ENCODE results near the gene PNPLA5.
"Not testable (repeated sequence)": the region's sequence is repeated elsewhere in the genome, so short reads cannot be mapped to it uniquely, and the experiment has no call there.

The PNPLA5 gene

DNA sequence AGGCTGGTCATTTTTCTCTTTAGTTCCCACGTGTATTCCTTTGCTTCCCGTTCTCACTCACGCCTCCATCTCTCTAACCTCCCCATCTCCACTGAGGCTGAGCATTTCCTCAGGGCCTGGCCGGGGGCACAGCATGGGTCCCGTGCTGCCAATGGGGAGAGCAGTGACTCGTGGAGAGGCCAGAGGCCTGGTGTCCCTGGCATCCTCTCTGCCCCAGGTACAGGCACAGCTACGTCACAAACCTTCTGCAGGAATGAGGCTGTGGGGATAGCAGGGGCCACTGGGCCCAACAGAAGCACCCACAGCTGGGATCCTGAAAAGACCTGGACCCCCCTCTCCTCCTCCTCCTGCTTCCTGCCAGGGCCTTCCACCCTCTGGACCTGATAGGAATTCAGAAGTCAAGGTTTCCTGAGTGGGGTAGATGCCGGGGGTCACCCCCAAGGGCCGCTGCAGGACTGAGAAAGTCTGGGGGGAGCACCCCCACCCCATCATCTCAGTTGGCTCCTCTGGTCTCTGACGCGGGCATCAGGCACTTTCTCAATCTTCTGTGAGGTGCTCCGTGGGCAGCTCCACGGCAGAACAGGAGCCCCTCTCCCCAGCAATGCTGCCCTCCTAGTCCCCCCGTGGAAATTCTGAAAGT is 11.8 kb downstream of the PNPLA5 start:
- no peak for DNase-seq

DNA sequence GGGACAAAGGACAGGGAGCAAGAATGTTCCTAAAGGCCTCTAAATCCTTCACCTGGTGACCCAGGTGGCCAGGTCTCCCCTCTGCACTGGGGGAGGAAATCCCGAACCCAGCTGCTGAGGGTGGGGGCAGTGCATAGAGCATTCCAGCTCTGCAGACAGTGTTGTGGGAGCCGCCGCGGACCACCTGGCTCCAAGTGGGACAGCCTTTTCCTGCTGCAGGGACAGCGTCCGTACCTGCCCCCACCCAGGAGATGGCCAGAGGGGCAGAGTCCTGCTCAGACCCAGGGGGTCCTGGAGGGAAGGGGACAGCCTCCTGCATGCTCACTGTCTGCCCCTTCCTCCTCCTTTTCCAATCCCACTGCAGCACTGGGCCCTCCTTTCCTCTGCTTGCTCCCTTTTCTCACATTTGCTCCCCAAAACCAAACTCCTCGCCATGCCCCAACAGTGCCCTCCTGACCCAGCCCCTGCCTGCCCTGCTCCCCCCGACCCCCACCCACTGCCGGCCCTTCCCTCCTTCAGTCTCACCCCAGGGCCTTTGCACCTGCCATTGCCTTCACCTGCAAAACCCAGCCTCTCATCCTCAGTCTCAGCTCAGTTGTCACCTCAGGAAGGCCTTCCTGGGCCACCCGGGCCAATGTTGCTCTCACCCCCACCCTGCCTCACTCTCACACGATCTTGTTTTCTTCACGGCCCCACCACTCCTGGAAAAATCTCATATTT is 12.8 kb downstream of the PNPLA5 start:
- DNase-seq = no peak

DNA sequence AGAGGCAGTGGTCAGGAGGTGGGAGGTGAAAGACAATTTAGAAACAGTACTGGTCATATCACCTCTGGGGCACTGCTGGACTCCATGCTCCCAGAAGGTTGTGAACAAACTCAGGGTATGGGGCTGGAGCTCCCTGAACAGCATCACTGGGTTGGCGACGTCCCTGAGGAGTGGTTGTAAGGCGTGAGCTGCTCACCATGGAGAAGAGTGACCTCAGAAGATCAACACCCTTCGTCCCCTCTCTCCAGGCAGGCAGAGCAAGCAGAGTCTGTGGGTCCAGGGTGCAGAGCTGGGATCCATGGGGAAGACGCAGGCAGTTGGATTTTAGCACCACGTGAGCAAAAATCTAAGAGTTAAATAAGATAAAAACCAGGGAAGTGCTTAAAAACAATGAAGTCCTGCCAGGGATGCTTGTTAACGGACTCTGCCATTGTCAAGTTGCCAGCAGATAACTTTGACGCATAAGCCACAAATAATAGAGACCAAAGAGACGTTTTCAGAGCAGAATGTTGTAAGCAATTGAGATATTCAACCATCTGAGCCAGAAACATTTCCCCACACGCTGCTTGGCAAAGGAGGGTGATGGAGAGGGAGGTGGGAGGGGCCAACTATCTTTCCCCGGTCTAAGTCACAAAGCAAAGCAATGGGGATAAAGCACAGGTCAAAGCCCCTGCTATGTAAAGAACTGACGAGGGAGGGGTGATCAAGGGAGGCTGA is 13.6 kb downstream of the PNPLA5 start:
- no peak for DNase-seq

DNA sequence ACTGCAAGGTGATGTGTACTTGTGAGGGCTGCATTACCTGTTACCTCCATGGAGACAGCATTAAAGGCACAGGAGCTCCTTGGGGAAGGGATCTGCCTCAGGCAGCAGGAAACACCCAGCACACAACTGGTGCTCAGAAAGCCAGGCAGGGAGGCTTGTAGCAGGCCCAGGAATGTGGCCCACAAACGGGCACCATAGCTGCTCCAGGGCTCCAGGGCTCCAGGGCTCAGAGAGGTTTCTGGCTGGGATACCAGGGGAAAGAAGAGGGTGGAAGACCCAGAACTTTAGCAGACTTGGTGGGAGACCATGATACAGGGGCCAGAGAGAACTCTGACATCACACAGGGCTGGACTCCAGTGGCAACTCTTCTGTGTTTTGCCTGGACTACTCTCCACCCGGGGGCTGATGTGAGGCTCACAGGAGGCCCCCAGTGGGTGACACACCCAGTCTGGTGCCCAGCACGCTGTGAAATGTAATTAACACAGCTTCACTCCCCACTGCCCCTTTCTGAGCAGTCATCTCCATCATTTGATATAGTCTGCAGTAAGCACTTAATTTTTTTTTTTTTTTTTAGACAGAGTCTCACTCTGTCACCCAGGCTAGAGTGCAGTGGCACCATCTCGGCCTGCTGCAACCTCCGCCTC is 14.8 kb downstream of the PNPLA5 start:
- DNase-seq = no peak

DNA sequence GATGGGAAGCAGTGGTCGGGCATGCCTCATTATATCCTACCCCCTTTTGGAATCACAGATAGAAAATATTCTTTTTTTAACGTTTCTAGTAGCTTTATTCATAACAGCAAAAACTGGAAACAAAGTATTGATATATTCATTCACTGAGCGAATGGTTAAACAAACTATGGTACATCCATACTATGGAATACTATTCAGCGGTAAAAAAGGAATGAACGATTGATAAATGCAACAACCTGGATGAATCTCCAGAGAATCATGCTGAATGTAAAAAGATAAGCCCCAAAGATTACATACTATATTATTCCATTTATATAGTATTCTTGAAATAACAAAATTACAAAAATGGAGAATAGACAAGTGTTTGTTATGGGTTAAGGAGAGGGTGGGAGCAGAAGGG is 22.0 kb downstream of the PNPLA5 start:
- no peak for DNase-seq

DNA sequence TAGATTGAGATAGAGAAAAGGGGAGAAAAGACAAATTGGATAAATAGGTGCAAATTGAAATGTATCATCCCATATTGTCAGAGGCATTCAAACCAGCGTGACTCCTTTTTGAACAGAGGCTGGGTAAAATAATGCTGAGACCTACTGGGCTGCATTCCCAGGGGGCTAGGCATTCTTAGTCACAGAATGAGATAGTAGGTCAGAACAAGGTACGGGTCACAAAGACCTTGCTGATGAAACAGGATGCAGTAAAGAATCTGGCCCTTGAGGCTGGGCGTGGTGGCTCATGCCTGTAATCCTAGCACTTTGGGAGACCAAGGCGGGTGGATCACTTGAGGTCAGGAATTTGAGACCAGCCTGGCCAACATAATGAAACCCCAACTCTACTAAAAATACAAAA is 22.8 kb downstream of the PNPLA5 start:
- DNase-seq = not testable (repeated sequence)

DNA sequence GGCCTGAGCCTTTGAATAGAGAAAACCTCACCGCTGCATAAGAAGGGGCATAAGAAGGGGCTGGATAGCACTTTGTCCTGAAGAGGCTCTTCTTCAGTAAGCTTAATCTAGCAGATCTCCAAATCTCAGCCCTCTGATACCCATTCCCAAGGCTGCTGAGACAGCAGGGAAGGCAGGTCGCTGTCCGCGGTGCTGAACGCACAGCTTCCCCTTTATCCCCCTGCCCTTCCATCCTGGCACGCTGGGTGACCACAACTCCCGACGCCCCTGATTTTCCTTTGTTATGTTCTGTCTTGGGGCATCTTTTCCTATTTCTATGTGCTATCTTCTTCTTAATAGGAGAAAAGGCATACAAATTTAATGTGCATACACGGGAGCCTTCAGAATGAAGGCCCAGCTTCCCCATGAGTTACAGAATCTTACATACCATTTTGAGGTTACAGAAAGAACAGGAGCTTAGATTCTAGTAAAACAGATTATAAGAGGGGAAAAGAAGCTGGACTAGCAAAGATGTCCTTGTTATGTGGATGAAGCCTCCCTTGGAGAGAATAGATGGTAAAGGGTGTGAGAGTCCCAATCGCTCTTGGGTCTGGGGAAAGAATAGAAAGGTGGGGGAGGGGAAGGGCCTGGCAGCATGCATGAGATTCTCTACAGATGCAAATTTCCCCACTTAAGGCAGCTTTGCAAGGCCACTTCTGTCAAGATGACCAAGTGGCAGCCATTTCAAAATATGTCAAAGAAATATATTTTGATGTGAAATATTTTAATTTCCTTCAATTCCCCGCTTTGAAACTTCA is 23.8 kb downstream of the PNPLA5 start:
- DNase-seq = no peak

DNA sequence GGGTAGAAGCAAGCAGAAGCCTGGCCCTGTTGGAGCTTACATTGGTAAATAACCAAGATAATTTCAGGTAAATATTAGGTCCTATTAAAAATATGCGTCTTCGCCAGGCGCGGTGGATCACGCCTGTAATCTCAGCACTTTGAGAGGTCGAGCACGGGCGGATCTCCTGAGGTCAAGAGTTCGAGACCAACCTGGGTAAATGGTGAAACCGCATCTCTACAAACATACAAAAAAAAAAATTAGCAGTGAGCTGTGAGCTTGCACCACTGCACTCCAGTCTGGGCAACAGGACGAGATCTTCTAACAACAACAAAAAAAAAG is 29.0 kb downstream of the PNPLA5 start:
- no peak for DNase-seq

DNA sequence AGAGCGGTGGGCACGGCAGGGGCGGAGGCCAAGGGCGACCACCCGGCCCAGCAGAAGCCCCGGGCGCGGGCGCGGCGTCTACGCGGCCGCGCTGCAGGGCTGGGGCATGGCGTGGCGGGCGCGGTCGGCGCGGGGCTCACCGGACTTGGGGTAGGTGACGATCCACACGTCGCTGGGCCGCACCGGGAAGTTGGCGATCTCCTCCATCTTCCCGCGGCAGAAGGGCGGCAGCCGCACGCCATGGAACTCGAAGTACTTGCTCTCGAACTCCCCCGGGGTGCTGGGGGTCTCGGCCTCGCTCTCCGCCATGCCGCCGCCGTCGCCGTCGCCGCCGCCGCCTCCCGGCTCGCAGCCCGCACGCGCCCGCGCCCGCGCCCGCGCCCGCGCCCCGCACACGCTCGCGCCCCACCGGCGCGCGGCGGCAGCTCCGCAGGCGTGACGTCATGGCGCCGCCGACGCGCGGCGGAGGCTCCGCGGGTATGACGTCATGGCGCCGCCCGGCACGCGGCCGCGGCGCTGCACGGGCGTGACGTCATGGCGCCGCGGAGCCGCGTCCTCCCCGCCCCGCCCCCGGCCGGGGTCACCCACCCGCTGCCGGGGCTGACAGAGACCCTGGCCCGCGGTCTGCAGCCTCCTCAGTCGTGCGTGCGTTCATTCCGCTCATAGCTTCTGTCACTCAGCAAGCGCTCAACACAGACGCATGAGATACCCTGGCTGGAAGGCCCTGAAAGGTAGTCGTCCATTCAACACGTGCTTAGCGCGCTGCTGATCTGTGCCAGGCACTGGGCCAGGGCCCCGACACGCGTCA is 29.5 kb downstream of the PNPLA5 start, which contains the start of gene SULT4A1:
Gene SULT4A1, minus strand, starts transcription at position 440 of the 808 bp plus-strand sequence. Its CDS starts 131 bp downstream, at position 309.
- no peak for DNase-seq

DNA sequence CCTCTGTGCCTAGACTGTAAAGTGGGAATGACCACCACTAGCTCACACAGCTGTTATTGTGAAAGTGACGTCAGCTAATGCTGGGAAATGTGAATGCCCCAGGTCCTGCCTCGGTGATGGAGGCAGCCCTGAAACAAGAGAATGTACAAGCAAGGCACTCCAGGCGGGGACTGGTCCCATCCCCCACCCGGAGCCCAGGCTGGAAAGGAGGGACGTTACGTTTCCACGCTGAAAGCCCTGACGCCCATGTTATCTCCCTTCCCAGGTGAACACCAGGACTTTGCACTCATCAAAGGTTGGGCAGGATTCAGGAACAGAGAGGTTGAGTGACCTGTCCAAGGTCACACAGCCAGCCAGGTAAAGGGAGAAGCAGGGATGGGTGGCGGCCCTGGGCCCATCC is 30.3 kb downstream of the PNPLA5 start:
- no peak for DNase-seq

DNA sequence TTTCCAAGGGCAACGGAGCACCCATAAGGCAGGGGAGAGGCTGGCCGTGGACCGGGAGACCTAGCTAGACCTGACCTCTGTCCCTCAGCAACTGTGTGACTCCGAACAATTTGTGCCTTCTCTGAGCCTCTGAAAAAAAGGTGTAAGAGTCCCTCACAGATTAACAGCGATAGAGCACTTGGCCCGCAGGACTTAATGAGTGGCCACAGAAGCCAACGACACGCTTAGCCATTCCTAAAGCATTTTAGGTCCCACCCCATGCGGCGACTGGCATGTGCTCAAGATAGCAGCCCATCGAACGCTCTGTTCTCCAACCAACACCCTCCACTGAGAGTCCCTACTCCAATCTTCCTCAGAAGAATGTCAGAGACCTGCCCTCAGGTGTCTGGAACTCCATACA is 31.0 kb downstream of the PNPLA5 start:
- DNase-seq = no peak

DNA sequence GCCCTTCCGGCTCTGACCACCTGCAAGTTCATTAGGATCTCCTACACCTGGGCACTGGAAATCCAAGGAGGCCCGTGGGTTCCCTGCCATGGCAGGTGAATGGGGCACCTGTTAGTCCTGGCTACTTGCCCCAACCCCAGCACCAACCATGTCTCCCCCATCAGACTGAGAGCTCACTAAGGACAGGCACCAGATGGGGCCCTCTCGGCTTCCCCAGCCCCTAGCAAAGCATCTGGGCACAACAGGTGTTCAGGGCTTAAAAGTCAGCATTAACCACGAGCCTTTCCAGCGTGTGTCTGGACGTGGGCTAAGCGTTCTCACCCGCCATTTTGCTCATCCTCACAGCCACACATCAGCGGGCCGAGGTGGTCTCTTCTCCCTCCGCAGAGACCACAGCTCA is 31.7 kb downstream of the PNPLA5 start:
- DNase-seq = no peak

DNA sequence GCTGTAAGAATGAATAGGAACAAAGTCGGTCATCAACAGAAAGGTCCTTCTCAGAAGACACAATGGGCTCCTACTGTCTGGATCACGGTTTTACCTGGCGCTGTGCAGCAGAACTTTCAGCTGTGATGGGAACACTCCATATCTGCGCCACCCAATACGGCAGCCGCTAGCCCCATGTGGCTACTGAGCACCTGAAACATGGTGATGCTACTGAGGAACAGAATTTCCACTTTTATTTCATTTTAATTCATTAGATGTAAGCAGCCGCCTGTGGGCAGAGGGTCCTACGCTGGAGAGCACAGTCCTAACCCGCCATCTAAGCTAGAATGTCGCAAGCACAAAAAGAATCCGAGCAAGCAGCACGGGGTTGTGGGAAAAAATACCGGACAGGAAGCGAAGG is 32.2 kb downstream of the PNPLA5 start:
- DNase-seq = no peak

DNA sequence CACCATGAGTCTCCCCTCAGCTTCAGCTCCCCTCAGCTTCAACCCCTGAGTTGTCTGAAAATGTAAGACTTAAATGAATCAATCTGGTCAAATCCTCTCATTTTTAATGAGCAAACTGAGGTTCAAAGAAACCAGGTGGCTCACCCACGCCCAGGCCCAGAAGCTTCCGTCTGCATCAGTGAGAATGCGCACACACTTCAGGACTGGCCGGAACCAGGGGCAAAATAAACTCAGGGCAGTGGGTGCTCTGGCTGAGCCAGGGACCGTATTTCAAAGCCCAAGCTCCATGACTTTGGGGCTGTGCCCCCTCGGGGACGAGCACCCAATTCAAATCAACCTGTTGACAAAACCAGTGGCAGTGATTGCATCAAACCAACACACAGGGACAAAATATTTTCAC is 32.6 kb downstream of the PNPLA5 start:
- no peak for DNase-seq

DNA sequence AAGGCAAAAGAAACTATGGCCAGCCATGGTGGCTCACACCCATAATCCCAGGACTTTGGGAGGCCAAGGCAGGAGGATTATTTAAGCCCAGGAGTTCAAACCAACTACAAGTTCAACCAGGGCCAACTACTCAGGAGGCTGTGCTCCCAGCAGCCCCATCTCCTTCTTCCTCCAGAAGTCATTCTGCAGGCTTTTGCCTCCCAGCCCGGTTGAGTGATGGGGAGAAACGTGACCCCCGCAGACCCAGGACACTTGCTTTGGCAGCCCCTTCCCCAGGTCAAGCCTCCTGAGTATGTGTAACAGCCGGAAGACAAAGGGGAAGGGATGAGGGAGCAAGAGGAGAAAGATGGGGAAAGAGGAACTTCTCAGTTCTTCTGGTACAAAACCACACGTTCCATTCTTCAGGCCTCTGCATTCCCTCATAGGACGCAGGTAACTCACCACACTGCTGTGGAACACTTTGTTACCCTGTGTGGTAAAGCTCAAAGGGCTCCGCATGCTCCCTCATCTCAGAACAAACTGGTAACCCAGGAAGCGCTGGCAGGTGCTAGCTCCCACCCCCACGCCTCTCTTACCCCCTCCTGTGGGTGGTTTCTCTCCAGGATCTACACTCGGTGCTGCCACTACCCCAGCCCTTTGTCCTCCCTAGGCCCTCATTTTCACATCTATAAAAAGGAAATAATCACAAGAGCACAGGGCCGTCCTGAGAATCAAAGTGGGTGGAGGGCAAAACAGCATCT is 33.5 kb downstream of the PNPLA5 start:
- no peak for DNase-seq

DNA sequence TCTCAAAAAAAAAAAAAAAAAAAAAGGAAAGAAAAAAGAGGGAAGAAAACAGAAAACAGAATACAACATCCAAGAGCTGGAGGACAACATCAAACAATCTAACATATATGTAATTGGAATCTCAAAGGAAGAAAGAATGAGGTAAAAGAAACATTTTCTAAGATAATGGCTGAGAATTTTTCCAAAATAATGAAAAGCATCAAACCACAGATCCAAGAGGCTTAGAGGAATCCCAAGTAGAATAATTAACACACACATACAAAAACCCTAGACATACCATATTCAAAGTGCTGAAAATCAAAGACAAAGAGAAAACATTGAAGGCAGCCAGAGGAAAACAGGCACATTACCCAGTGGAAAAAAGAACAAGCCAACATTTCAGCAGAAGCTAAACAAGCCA is 34.4 kb downstream of the PNPLA5 start:
- DNase-seq = no peak

DNA sequence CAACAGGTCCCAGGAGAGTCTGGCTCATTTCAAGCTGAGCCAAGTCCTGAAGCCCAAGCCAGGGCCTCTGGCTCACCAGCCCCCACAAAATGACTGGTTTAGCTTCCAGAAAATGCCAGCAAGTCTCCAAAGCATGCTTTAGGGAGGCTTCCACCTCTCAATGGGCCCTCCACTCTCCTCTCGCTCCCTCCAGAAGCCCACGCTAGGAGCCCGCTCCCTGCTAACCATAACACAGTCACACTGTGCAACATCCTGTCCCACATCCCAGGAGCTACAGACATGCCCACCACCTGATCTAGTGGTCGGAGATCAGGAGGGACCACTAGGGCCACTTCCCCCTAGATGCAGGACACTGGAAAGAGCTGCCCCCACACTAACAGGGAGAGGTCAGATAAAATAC is 36.4 kb downstream of the PNPLA5 start:
- no peak for DNase-seq

DNA sequence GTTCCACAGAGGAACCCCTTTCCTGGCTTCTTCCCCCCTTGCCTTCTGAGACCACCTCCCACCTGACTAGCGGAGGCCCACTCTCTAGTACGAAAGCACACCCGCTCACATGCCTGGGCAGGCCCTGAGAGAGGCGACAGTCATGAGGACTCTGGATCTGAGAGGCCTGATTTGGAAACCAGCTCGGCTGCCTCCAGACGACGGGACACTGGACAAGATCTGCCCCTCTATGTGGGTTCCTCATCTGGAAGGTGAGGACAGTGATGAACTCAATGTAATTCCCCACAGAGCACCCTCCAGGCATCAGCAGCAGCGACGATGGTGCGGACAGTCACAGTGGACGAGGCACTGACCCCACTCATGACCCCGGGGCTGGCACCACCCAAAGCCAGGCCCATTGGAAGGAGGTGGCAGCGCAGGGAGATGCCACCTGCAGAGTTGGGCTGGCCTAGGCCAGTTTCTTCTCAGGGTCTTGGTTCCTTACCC is 37.0 kb downstream of the PNPLA5 start:
- DNase-seq = no peak

DNA sequence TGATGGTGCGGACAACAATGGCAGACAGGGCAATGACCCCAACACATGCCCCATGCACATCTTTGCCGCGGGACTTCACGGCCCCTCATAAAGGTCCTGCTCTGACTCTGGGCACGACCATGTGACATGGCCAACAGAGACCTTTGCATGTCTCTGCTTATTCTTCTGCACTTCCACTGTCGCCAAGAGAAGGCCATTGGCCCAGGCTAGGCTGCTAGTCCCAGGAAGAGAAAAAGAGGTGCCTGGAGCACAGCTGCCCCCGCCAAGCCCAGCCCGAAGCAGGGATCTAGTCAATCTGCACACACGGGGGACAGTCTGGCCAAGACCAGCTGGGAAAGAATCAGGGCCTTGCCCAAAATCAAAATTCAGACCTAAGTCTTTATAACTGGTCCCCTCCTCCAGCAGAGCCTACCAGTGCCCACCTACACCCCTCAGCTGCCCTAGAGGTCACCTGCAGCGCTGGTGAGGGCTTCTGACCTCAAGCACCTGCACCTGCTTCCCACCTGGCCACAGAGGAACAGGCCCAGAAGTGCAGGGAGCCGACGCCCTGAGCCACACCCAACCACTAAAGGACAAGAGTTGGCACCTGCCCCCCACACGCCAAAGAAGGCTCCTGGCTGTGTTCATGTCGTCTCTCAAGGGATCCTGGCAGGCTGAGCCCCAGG is 37.6 kb downstream of the PNPLA5 start:
- no peak for DNase-seq

DNA sequence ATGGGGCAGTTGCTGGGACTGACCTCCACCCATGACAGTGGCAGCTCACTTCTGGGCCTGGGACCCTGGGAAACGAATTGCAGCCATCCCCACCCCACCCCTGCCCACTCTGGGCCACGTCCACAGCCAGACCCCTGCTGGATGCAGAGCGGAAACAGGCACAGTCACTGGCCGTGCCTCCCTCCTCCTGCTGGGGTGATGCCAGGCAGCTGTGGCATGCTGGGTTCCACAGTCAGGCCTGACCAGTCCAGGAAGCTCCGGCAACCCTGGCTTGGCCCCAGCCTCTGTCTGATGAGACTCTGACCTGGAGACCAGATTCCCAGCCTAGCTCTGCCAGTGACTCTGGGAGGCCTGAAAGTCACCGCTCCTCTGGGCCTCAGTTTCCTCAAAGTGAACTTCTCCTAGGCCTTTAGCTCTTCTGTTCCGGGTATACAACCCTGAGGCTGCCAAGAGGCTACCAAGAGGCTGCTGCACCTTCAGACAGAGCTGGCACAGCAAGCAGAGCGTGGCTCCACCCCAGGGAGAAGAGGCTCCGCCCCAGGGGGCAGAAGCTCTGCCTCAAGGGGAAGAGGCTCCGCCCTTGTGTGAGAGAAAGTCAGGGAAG is 38.4 kb downstream of the PNPLA5 start:
- DNase-seq = no peak
